Kidney epithelial cell (primary cell): ENCODE measurements around the gene RPE. TPM values are rescaled to one million over a fixed set of nuclear protein-coding genes. Genes with fewer than 3 reads are reported as not detected.

Experiments
- DNase-seq: peaks from one replicate; pipeline ENCODE4 v3.0.0-alpha.2; 2010; ENCODE audit warnings: low read depth
- H3K27me3 ChIP-seq: 2 replicates; pipeline ENCODE4 v1.6.0; 2011; ENCODE audit warnings: low read length; ENCODE audit not compliant: control insufficient read depth, insufficient read depth
- H3K36me3 ChIP-seq: 2 replicates; pipeline ENCODE4 v1.5.1; 2011; ENCODE audit warnings: low read length; ENCODE audit not compliant: control insufficient read depth, insufficient read depth
- H3K4me3 ChIP-seq: 2 replicates; pipeline ENCODE4 v1.5.1; 2011; ENCODE audit warnings: low read depth, mild to moderate bottlenecking, control low read depth, low read length
- total RNA-seq: library from RNA; depleted of rRNA; stranded (reverse); fragments of >200 nt; gene quantifications from 2 replicates; pipeline ENCODE4 v1.2.3, GENCODE V29; 2015
- TF ChIP-seq, protein P1 (sequence below): IDR thresholded peaks from 2 replicates; pipeline ENCODE4 v1.5.1; 2011; ENCODE audit warnings: mild to moderate bottlenecking, moderate library complexity, low read length, control low read depth, inconsistent platforms; ENCODE audit not compliant: insufficient read depth, poor library complexity, severe bottlenecking

RPE gene
- total RNA-seq, 1 donor from 2014 or later = 59.1 TPM

GRCh38 chr2:209976698-209977385 lies 25.6 kb upstream of the RPE start:
- TF ChIP-seq, protein P1, sequence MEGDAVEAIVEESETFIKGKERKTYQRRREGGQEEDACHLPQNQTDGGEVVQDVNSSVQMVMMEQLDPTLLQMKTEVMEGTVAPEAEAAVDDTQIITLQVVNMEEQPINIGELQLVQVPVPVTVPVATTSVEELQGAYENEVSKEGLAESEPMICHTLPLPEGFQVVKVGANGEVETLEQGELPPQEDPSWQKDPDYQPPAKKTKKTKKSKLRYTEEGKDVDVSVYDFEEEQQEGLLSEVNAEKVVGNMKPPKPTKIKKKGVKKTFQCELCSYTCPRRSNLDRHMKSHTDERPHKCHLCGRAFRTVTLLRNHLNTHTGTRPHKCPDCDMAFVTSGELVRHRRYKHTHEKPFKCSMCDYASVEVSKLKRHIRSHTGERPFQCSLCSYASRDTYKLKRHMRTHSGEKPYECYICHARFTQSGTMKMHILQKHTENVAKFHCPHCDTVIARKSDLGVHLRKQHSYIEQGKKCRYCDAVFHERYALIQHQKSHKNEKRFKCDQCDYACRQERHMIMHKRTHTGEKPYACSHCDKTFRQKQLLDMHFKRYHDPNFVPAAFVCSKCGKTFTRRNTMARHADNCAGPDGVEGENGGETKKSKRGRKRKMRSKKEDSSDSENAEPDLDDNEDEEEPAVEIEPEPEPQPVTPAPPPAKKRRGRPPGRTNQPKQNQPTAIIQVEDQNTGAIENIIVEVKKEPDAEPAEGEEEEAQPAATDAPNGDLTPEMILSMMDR = no peak
- H3K27me3 ChIP-seq = no peaks in the 10 kb centered on the region
- no peak overlapping the region for H3K4me3 ChIP-seq
- DNase-seq = no peak
- H3K36me3 ChIP-seq = no peaks in the 10 kb centered on the region

GRCh38 chr2:209977386-209978239 lies 24.8 kb upstream of the RPE start:
- DNase-seq = no peak
- Histone ChIP-seq H3K27me3 (no peaks in the 10 kb centered on the region), H3K4me3 (no peak overlapping the region), H3K36me3 (no peaks in the 10 kb centered on the region)
- TF ChIP-seq, protein P1 = peak; percentile 27

- H3K27me3 ChIP-seq = no peaks in the 10 kb centered on the region
- no peaks in the 10 kb centered on the region for H3K36me3 ChIP-seq
- H3K4me3 ChIP-seq = no peak overlapping the region
- TF ChIP-seq, protein P1 = no peak
- DNase-seq = no peak
Observed at GRCh38 chr2:209984291-209984690, 18.1 kb upstream of the RPE start.

GRCh38 chr2:209985874-209986273 lies 16.6 kb upstream of the RPE start:
- H3K27me3 ChIP-seq = no peaks in the 10 kb centered on the region
- no peaks in the 10 kb centered on the region for H3K36me3 ChIP-seq
- DNase-seq = no peak
- H3K4me3 ChIP-seq = no peak overlapping the region
- TF ChIP-seq, protein P1 = no peak

DNA sequence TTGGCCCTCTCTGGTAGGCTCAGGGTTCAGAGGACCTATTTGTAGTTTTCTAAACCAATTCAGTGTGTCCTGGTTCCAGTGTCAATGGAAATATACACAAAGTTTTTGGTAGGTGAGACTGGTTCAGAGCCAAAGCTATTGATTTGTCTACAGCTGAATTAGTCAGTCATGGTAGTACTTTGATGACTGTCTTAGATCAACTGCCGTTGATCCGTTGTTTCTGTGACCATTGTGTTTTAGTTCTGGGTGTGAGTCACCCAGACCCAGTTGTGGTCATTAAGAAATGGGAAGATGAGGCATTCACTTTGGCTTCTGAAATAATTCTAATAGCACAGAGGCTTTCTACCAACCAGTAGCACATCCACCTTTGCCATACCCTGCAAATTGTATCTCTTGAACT lies 16.0 kb upstream of the RPE start:
- Histone ChIP-seq H3K27me3 (no peaks in the 10 kb centered on the region), H3K4me3 (no peak overlapping the region), H3K36me3 (no peaks in the 10 kb centered on the region)
- peak; percentile 9 for DNase-seq
- TF ChIP-seq, protein P1 = no peak
